GM12878 (cell line): ENCODE data around the gene FHOD3. TPM values are rescaled to one million over a fixed set of nuclear protein-coding genes. Genes with fewer than 3 reads are reported as not detected.

Source experiments
- ATAC-seq: fragments of 200-7000 bp; cut with Tn5 transposase; 3 replicates; pipeline ENCODE4 v1.9.1; 2020; ENCODE audit warnings: mild to moderate bottlenecking, moderate library complexity
- BruUV-seq: library from RNA; stranded (reverse); fragments of 400-500 nt; replicated peaks from 2 replicates; lab custom pipeline; 2021; lab: Mats Ljungman, UMichigan
- CTCF ChIA-PET: fragments of 300-600 bp; sonication (Branson Sonifier 250); formaldehyde crosslinking; extraction: SDS; loops from one replicate; lab custom pipeline; 2021; ENCODE audit warnings: inconsistent platforms; lab: Yijun Ruan, JAX
- POLR2A ChIA-PET: fragments of 350-600 bp; formaldehyde crosslinking; extraction: SDS; loops from one replicate; lab custom pipeline; 2021; ENCODE audit warnings: inconsistent platforms; lab: Charles Lee
- RAD21 ChIA-PET: fragments of 300-600 bp; sonication (Branson Sonifier 250); formaldehyde crosslinking; loops from one replicate; lab custom pipeline; 2023; ENCODE audit warnings: antibody characterized with exemption; ENCODE audit not compliant: unreplicated experiment; lab: Charles Lee
- SMC1A ChIA-PET: fragments of 300-600 bp; sonication (Branson Sonifier 250); formaldehyde crosslinking; loops from one replicate; lab custom pipeline; 2023; ENCODE audit not compliant: unreplicated experiment, uncharacterized antibody; lab: Charles Lee
- DNase-seq: peaks from one replicate; pipeline ENCODE4 v3.0.0-alpha.2; 2011; ENCODE audit warnings: low read depth, low spot score
- FAIRE-seq: peaks from 3 replicates; lab custom pipeline; 2011; peaks lifted over from hg19 to GRCh38; lab: Jason Lieb, UNC
- H2AFZ ChIP-seq: 2 replicates; pipeline ENCODE4 v1.6.0; 2011; ENCODE audit warnings: low read depth, low read length, control low read depth; ENCODE audit not compliant: control insufficient read depth
- H3K27ac ChIP-seq: 2 replicates; pipeline ENCODE4 v1.5.1; 2011; ENCODE audit warnings: control low read depth; ENCODE audit not compliant: control insufficient read depth, insufficient read depth
- H3K27me3 ChIP-seq, 2 experiments: replicated peaks in 1 of 2; 2 replicates each; pipeline versions ENCODE4 v1.6.0 to v1.6.1; 2011; ENCODE audit warnings: low read length in 1 of 2; ENCODE audit not compliant: control insufficient read depth in 2 of 2, insufficient read depth in 2 of 2
- H3K36me3 ChIP-seq, 2 experiments: 2 replicates each; pipeline ENCODE4 v1.5.1; 2011; ENCODE audit warnings: low read length in 1 of 2; ENCODE audit not compliant: control insufficient read depth in 2 of 2, insufficient read depth in 2 of 2
- H3K4me1 ChIP-seq: 2 replicates; pipeline ENCODE4 v1.6.1; 2011; ENCODE audit warnings: mild to moderate bottlenecking, low read length, moderate library complexity, mixed read lengths; ENCODE audit not compliant: control insufficient read depth, insufficient read depth
- H3K4me2 ChIP-seq: 2 replicates; pipeline ENCODE4 v1.6.0; 2011; ENCODE audit warnings: control low read depth; ENCODE audit not compliant: control insufficient read depth, insufficient read depth
- H3K4me3 ChIP-seq: fragments of 200-600 bp; sonication (generic); 2 replicates; pipeline ENCODE4 v1.5.1; 2016
- H3K79me2 ChIP-seq: 2 replicates; pipeline ENCODE4 v1.6.0; 2011; ENCODE audit warnings: low read length; ENCODE audit not compliant: control insufficient read depth, insufficient read depth
- H3K9ac ChIP-seq: 2 replicates; pipeline ENCODE4 v1.8.0; 2011; ENCODE audit warnings: low read length, control low read depth, mixed read lengths; ENCODE audit not compliant: control insufficient read depth, insufficient read depth
- H3K9me3 ChIP-seq: replicated peaks from 3 replicates; pipeline ENCODE4 v1.5.1; 2011; ENCODE audit warnings: mild to moderate bottlenecking, low read length; ENCODE audit not compliant: control insufficient read depth, insufficient read depth
- H4K20me1 ChIP-seq: 2 replicates; pipeline ENCODE4 v1.6.0; 2011; ENCODE audit not compliant: control insufficient read depth, insufficient read depth
- CBX5 ChIP-seq: sonication (generic); IDR thresholded peaks from 2 replicates; pipeline ENCODE4 v1.6.1; 2016; ENCODE audit warnings: low read depth, moderate library complexity, mild to moderate bottlenecking, inconsistent platforms
- CHD4 ChIP-seq: fragments of 200-600 bp; sonication (generic); IDR thresholded peaks from 2 replicates; pipeline ENCODE4 v1.6.1; 2016; ENCODE audit warnings: mild to moderate bottlenecking
- JUND ChIP-seq: IDR thresholded peaks from 2 replicates; pipeline ENCODE4 v1.6.1; 2012; ENCODE audit warnings: low read depth, mild to moderate bottlenecking, low read length, improper control_type of control experiment, moderate library complexity
- RUNX3 ChIP-seq: IDR thresholded peaks from 2 replicates; pipeline ENCODE4 v1.6.1; 2012; ENCODE audit warnings: low read length, inconsistent platforms
- TAF1 ChIP-seq: IDR thresholded peaks from 2 replicates; pipeline ENCODE4 v1.6.1; 2011; ENCODE audit warnings: mild to moderate bottlenecking, low read depth, low read length, borderline replicate concordance
- ZNF384 ChIP-seq: IDR thresholded peaks from 2 replicates; pipeline ENCODE4 v1.6.1; 2012; ENCODE audit warnings: low read depth, mild to moderate bottlenecking, low read length, improper control_type of control experiment, borderline replicate concordance
- ZNF622 ChIP-seq: fragments of 450-650 bp; IDR thresholded peaks from 2 replicates; pipeline ENCODE4 v1.6.1; 2017; ENCODE audit warnings: mild to moderate bottlenecking, inconsistent platforms
- WGBS: methylation state at CpG from one replicate; pipeline ENCODE4 v1.1.6; 2016; ENCODE audit warnings: low lambda C conversion rate; ENCODE audit not compliant: insufficient replicate concordance, insufficient coverage; ENCODE audit errors: missing lambda C conversion rate; 5-methylcytosine and 5-hydroxymethylcytosine counted together
- in situ Hi-C: fragments of 300-500 bp; cut with MboI; formaldehyde crosslinking; loops from 9 replicates; pipeline ENCODE4 v1.14.3; 2018; ENCODE audit warnings: mixed read lengths
- intact Hi-C: fragments of 100-400 bp; cut with micrococcal nuclease; formaldehyde crosslinking; loops from one replicate; pipeline ENCODE4 v1.14.2; 2022; ENCODE audit not compliant: unreplicated experiment
- polyA plus RNA-seq, 11 experiments: library from polyadenylated mRNA; depleted of rRNA in 4 of 11; unstranded in 6 of 11; stranded (reverse) in 5 of 11; fragments of >200 nt; fragmentation: Nextera tagmentation in 4 of 11; fragmentation: Illumina TruSeq in 1 of 11; extraction: Ambion mirVana in 4 of 11; extraction: Trizol in 1 of 11; gene quantifications; 1 replicate in 1 of 11; 2 replicates in 10 of 11; pipeline versions ENCODE4 v1.2.1 to v1.2.3, GENCODE V29; 2011 to 2016; ENCODE audit warnings: inconsistent platforms in 2 of 11, missing spikeins in 2 of 11, low read depth in 1 of 11
- total RNA-seq, 4 experiments: library from RNA; depleted of rRNA in 3 of 4; stranded (reverse); fragments of >200 nt in 3 of 4; fragmentation: Illumina TruSeq in 1 of 4; extraction: Trizol in 1 of 4; gene quantifications; 2 replicates each; pipeline versions ENCODE4 v1.2.1 to v1.2.3, GENCODE V29; 2013 to 2021
- TF ChIP-seq, protein P1 (sequence below): fragments of 450-650 bp; conservative IDR thresholded peaks from 2 replicates; pipeline ENCODE4 v1.6.1; 2017; ENCODE audit warnings: mild to moderate bottlenecking, moderate library complexity
- TF ChIP-seq, protein P2 (sequence below): fragments of 450-650 bp; IDR thresholded peaks from 2 replicates; pipeline ENCODE4 v1.6.1; 2018; ENCODE audit warnings: borderline replicate concordance, mild to moderate bottlenecking; ENCODE audit not compliant: partially characterized antibody
- TF ChIP-seq, protein P3 (sequence below): fragments of 450-650 bp; IDR thresholded peaks from 2 replicates; pipeline ENCODE4 v1.6.1; 2017; ENCODE audit warnings: antibody characterized with exemption, mild to moderate bottlenecking, moderate library complexity
- TF ChIP-seq, protein P4 (sequence below): IDR thresholded peaks from 2 replicates; pipeline ENCODE4 v1.6.1; 2012; ENCODE audit warnings: mild to moderate bottlenecking, low read depth, low read length

The FHOD3 gene
- total and polyA plus RNA-seq, 10 of the 15 experiments (the other 5 are each of a cell fraction or from before 2014, with no cell fraction given), result 0.77 to 26.7 (median 10.4) TPM

DNA sequence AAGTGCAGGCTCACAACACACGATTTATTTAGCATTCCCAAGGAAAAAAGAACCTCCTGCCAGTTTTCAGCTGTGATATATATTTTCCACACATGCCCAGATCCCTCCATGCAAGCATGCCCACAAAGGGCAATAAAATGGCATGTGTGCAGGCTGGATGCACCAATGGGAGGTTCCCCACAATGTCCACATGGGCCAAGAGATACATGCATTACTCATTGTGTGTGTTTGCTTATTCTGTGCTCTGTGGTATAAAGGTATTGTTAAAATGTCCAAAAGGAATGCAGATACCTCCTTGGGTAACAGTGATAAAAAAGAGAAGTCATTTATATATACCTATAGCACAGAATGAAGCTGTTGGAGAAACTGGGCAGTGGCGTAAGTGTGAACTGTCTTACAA lies 207.4 kb downstream of the FHOD3 start:
- no peaks in the 10 kb centered on the region for H4K20me1 ChIP-seq
- no peak overlapping the region for H3K27ac ChIP-seq
- ChIA-PET POLR2A (no interaction called here), CTCF (interaction anchor here (0.8 to 1.6 kb wide), 2 partner anchors 12 to 47 kb away, joined by 3 to 4 read pairs; no protein-coding TSS in a partner anchor), SMC1A (interaction anchor here (1.1 to 1.4 kb wide), 3 partner anchors 16 to 100 kb away, joined by 3 read pairs; no protein-coding TSS in a partner anchor), RAD21 (interaction anchor here (0.9 to 1.0 kb wide), 2 partner anchors 11 to 29 kb away, joined by 3 read pairs; no protein-coding TSS in a partner anchor)
- peaks cover 0 to 2% of the 10 kb centered on the region in 2 experiments; a peak in 2 of 4 replicates for H3K36me3 ChIP-seq
- H3K4me2 ChIP-seq, result no peak overlapping the region
- ATAC-seq, result no peak
- WGBS, result 54% methylated on average over 2 of the region's 2 CpGs
- H3K27me3 ChIP-seq, result no peaks in the 10 kb centered on the region
- no peak for DNase-seq
- TF ChIP-seq, protein P1, sequence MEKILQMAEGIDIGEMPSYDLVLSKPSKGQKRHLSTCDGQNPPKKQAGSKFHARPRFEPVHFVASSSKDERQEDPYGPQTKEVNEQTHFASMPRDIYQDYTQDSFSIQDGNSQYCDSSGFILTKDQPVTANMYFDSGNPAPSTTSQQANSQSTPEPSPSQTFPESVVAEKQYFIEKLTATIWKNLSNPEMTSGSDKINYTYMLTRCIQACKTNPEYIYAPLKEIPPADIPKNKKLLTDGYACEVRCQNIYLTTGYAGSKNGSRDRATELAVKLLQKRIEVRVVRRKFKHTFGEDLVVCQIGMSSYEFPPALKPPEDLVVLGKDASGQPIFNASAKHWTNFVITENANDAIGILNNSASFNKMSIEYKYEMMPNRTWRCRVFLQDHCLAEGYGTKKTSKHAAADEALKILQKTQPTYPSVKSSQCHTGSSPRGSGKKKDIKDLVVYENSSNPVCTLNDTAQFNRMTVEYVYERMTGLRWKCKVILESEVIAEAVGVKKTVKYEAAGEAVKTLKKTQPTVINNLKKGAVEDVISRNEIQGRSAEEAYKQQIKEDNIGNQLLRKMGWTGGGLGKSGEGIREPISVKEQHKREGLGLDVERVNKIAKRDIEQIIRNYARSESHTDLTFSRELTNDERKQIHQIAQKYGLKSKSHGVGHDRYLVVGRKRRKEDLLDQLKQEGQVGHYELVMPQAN, result no peak
- no peak for TF ChIP-seq CHD4
- no peak for TF ChIP-seq ZNF384
- no peak for TF ChIP-seq RUNX3
- TF ChIP-seq TAF1, result no peak
- no peak for TF ChIP-seq ZNF622
- TF ChIP-seq CBX5, result no peak
- no peak for TF ChIP-seq JUND
- TF ChIP-seq, protein P2, sequence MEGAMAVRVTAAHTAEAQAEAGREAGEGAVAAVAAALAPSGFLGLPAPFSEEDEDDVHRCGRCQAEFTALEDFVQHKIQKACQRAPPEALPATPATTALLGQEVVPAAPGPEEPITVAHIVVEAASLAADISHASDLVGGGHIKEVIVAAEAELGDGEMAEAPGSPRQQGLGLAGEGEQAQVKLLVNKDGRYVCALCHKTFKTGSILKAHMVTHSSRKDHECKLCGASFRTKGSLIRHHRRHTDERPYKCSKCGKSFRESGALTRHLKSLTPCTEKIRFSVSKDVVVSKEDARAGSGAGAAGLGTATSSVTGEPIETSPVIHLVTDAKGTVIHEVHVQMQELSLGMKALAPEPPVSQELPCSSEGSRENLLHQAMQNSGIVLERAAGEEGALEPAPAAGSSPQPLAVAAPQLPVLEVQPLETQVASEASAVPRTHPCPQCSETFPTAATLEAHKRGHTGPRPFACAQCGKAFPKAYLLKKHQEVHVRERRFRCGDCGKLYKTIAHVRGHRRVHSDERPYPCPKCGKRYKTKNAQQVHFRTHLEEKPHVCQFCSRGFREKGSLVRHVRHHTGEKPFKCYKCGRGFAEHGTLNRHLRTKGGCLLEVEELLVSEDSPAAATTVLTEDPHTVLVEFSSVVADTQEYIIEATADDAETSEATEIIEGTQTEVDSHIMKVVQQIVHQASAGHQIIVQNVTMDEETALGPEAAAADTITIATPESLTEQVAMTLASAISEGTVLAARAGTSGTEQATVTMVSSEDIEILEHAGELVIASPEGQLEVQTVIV, result no peak
- TF ChIP-seq, protein P3, sequence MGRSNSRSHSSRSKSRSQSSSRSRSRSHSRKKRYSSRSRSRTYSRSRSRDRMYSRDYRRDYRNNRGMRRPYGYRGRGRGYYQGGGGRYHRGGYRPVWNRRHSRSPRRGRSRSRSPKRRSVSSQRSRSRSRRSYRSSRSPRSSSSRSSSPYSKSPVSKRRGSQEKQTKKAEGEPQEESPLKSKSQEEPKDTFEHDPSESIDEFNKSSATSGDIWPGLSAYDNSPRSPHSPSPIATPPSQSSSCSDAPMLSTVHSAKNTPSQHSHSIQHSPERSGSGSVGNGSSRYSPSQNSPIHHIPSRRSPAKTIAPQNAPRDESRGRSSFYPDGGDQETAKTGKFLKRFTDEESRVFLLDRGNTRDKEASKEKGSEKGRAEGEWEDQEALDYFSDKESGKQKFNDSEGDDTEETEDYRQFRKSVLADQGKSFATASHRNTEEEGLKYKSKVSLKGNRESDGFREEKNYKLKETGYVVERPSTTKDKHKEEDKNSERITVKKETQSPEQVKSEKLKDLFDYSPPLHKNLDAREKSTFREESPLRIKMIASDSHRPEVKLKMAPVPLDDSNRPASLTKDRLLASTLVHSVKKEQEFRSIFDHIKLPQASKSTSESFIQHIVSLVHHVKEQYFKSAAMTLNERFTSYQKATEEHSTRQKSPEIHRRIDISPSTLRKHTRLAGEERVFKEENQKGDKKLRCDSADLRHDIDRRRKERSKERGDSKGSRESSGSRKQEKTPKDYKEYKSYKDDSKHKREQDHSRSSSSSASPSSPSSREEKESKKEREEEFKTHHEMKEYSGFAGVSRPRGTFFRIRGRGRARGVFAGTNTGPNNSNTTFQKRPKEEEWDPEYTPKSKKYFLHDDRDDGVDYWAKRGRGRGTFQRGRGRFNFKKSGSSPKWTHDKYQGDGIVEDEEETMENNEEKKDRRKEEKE, result no peak
- TF ChIP-seq, protein P4, sequence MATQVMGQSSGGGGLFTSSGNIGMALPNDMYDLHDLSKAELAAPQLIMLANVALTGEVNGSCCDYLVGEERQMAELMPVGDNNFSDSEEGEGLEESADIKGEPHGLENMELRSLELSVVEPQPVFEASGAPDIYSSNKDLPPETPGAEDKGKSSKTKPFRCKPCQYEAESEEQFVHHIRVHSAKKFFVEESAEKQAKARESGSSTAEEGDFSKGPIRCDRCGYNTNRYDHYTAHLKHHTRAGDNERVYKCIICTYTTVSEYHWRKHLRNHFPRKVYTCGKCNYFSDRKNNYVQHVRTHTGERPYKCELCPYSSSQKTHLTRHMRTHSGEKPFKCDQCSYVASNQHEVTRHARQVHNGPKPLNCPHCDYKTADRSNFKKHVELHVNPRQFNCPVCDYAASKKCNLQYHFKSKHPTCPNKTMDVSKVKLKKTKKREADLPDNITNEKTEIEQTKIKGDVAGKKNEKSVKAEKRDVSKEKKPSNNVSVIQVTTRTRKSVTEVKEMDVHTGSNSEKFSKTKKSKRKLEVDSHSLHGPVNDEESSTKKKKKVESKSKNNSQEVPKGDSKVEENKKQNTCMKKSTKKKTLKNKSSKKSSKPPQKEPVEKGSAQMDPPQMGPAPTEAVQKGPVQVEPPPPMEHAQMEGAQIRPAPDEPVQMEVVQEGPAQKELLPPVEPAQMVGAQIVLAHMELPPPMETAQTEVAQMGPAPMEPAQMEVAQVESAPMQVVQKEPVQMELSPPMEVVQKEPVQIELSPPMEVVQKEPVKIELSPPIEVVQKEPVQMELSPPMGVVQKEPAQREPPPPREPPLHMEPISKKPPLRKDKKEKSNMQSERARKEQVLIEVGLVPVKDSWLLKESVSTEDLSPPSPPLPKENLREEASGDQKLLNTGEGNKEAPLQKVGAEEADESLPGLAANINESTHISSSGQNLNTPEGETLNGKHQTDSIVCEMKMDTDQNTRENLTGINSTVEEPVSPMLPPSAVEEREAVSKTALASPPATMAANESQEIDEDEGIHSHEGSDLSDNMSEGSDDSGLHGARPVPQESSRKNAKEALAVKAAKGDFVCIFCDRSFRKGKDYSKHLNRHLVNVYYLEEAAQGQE, result no peak
- FAIRE-seq, result no peak
- H3K9me3 ChIP-seq, result no peaks in the 10 kb centered on the region; the same call in 2 of the 3 replicates
- H3K79me2 ChIP-seq, result no peaks in the 10 kb centered on the region; the same call in 1 of the 2 replicates
- H3K4me1 ChIP-seq, result no peaks in the 10 kb centered on the region; the same call in 1 of the 2 replicates
- H2AFZ ChIP-seq, result no peak overlapping the region
- H3K4me3 ChIP-seq, result no peak overlapping the region
- BruUV-seq, result no TSS peak
- H3K9ac ChIP-seq, result no peak overlapping the region
- in situ Hi-C loops (no loop called here), intact Hi-C loops (no loop called here)
